ENCODE results near the gene DMRT2. TPM values are rescaled to one million over a fixed set of nuclear protein-coding genes. Genes with fewer than 3 reads are reported as not detected.

Gene DMRT2
- total RNA-seq, 1 experiment from 2014 or later, result not detected

- Mint-ChIP-seq H3K27me3 (ENCODE audit: low read depth) (peaks cover 36% of the 10 kb centered on the region), H3K27ac (no peak overlapping the region), H3K4me1 (peaks cover 0 to 5% of the 10 kb centered on the region in 2 experiments; a peak in 2 of 4 replicates), H3K9me3 (peaks cover 0 to 9% of the 10 kb centered on the region in 2 experiments; a peak in 2 of 5 replicates), H3K36me3 (ENCODE audit: insufficient read depth in 1 of 3, low read depth in 3 of 3) (no peaks in the 10 kb centered on the region), H3K4me3 (no peak overlapping the region)
- Histone ChIP-seq H3K14ac (ENCODE audit: insufficient read depth, low read length) (no peak overlapping the region), H3K56ac (ENCODE audit: insufficient read length, low read depth, low read length) (no peak overlapping the region), H4K8ac (replicated peaks; ENCODE audit: insufficient read length, low read depth, low read length) (no peak overlapping the region), H3T11ph (ENCODE audit: low read length) (no peak overlapping the region), H4K91ac (ENCODE audit: insufficient read length, low read depth, low read length) (no peak overlapping the region), H3K27ac (ENCODE audit: insufficient read length, low read depth, low read length) (no peak overlapping the region), H3K79me2 (ENCODE audit: insufficient read depth, low read length) (no peaks in the 10 kb centered on the region), H2BK15ac (ENCODE audit: low read depth, low read length) (no peak overlapping the region), H2AK5ac (ENCODE audit: insufficient read length, low read length) (no peak overlapping the region), H2BK120ac (ENCODE audit: low read depth, low read length, poor library complexity, severe bottlenecking) (no peak overlapping the region), H3K18ac (ENCODE audit: insufficient read length, low read depth, low read length) (no peak overlapping the region), H2BK12ac (ENCODE audit: insufficient read length, low read depth, low read length) (no peak overlapping the region), H3K4ac (ENCODE audit: low read depth, low read length) (no peak overlapping the region), H4K5ac (ENCODE audit: insufficient read length, low read depth, low read length) (no peak overlapping the region), H4K20me1 (ENCODE audit: control insufficient read depth, insufficient read depth, insufficient read length) (no peaks in the 10 kb centered on the region), H3K23ac (ENCODE audit: insufficient read length, low read depth, low read length) (no peak overlapping the region), H3K4me2 (ENCODE audit: insufficient read depth, insufficient read length, low read length) (no peak overlapping the region), H2AFZ (ENCODE audit: low read length) (no peak overlapping the region), H3K9ac (ENCODE audit: extremely low read depth, insufficient read length, low read length) (no peak overlapping the region), H3K79me1 (ENCODE audit: insufficient read depth, low read depth, low read length, poor library complexity, severe bottlenecking) (no peaks in the 10 kb centered on the region), H2BK5ac (ENCODE audit: insufficient read length, low read length) (no peak overlapping the region), H3K27me3 (ENCODE audit: insufficient read depth, low read length) (no peaks in the 10 kb centered on the region), H2BK20ac (ENCODE audit: low read depth, low read length, poor library complexity, severe bottlenecking) (no peak overlapping the region), H3K23me2 (ENCODE audit: insufficient read length, low read depth, low read length, poor library complexity, severe bottlenecking) (no peaks in the 10 kb centered on the region), H3K4me1 (ENCODE audit: insufficient read depth, low read length) (0 out of 2 replicates have a peak, but pooled peaks cover 2% of the 10 kb centered on the region), H3K9me3 (ENCODE audit: control insufficient read depth, low read depth, low read length) (no peaks in the 10 kb centered on the region)
- no peak for DNase-seq
- WGBS (ENCODE audit: extremely low coverage, insufficient read length, low lambda C conversion rate), result no CpG with 5 or more reads among the region's 2 CpGs
- TF ChIP-seq, protein P1, sequence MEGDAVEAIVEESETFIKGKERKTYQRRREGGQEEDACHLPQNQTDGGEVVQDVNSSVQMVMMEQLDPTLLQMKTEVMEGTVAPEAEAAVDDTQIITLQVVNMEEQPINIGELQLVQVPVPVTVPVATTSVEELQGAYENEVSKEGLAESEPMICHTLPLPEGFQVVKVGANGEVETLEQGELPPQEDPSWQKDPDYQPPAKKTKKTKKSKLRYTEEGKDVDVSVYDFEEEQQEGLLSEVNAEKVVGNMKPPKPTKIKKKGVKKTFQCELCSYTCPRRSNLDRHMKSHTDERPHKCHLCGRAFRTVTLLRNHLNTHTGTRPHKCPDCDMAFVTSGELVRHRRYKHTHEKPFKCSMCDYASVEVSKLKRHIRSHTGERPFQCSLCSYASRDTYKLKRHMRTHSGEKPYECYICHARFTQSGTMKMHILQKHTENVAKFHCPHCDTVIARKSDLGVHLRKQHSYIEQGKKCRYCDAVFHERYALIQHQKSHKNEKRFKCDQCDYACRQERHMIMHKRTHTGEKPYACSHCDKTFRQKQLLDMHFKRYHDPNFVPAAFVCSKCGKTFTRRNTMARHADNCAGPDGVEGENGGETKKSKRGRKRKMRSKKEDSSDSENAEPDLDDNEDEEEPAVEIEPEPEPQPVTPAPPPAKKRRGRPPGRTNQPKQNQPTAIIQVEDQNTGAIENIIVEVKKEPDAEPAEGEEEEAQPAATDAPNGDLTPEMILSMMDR (conservative IDR thresholded peaks at IDR 0.05), result no peak
Observed at GRCh38 chr9:1014640-1015039, 35.5 kb upstream of the DMRT2 start.
